DND-41 (cell line): Measurements from ENCODE around the gene AVEN.

ENCODE experiments used
- ATAC-seq: fragments of 200-7000 bp; cut with Tn5 transposase; 3 replicates; pipeline ENCODE4 v1.9.1; 2021; ENCODE audit warnings: low read depth; ENCODE audit not compliant: insufficient read depth
- DNase-seq: peaks from one replicate; pipeline ENCODE4 v3.0.0-alpha.2; 2020
- H2AFZ ChIP-seq: 2 replicates; pipeline ENCODE4 v1.6.0; 2012; ENCODE audit warnings: low read depth, low read length
- H3K27ac ChIP-seq: 2 replicates; pipeline ENCODE4 v1.5.1; 2012; ENCODE audit warnings: low read length, inconsistent platforms
- H3K27me3 ChIP-seq: fragments of 200-600 bp; sonication (generic); 2 replicates; pipeline ENCODE4 v1.6.0; 2012; ENCODE audit warnings: low read length, mild to moderate bottlenecking, inconsistent platforms; ENCODE audit not compliant: insufficient read depth, poor library complexity
- H3K36me3 ChIP-seq: 2 replicates; pipeline ENCODE4 v1.5.1; 2012; ENCODE audit warnings: low read length, inconsistent platforms; ENCODE audit not compliant: insufficient read depth
- H3K4me1 ChIP-seq: 2 replicates; pipeline ENCODE4 v1.5.1; 2012; ENCODE audit warnings: mild to moderate bottlenecking, low read length; ENCODE audit not compliant: insufficient read depth
- H3K4me2 ChIP-seq: 2 replicates; pipeline ENCODE4 v1.6.0; 2012; ENCODE audit warnings: mild to moderate bottlenecking, moderate library complexity, low read length, inconsistent platforms; ENCODE audit not compliant: insufficient read depth
- H3K4me3 ChIP-seq, 2 experiments: fragments of 200-600 bp in 1 of 2; shearing (Covaris generic) in 1 of 2; 2 replicates each; pipeline ENCODE4 v1.5.1; 2012 to 2016; ENCODE audit warnings: inconsistent platforms in 2 of 2, low read length in 2 of 2, mild to moderate bottlenecking in 2 of 2, low read depth in 1 of 2, moderate library complexity in 1 of 2
- H3K79me2 ChIP-seq: 2 replicates; pipeline ENCODE4 v1.6.0; 2012; ENCODE audit warnings: low read length, inconsistent platforms; ENCODE audit not compliant: insufficient read depth
- H3K9ac ChIP-seq: 2 replicates; pipeline ENCODE4 v1.6.0; 2012; ENCODE audit warnings: low read depth, mild to moderate bottlenecking, inconsistent platforms, low read length, moderate library complexity
- H3K9me3 ChIP-seq: 2 replicates; pipeline ENCODE4 v1.5.1; 2012; ENCODE audit warnings: low read length, moderate library complexity, mild to moderate bottlenecking, inconsistent platforms; ENCODE audit not compliant: insufficient read depth, severe bottlenecking
- H4K20me1 ChIP-seq: 2 replicates; pipeline ENCODE4 v1.6.0; 2012; ENCODE audit warnings: low read length; ENCODE audit not compliant: insufficient read depth
- EZH2 ChIP-seq: IDR thresholded peaks from 3 replicates; pipeline ENCODE4 v1.6.1; 2012; ENCODE audit warnings: borderline replicate concordance, low read depth, mild to moderate bottlenecking, moderate library complexity, low read length, inconsistent platforms; ENCODE audit not compliant: severe bottlenecking
- TF ChIP-seq, protein P1 (sequence below): IDR thresholded peaks from 2 replicates; pipeline ENCODE4 v1.5.1; 2012; ENCODE audit warnings: borderline replicate concordance, low read length, moderate library complexity, mild to moderate bottlenecking; ENCODE audit not compliant: poor library complexity, severe bottlenecking; ENCODE audit errors: extremely low read depth

Gene AVEN

DNA sequence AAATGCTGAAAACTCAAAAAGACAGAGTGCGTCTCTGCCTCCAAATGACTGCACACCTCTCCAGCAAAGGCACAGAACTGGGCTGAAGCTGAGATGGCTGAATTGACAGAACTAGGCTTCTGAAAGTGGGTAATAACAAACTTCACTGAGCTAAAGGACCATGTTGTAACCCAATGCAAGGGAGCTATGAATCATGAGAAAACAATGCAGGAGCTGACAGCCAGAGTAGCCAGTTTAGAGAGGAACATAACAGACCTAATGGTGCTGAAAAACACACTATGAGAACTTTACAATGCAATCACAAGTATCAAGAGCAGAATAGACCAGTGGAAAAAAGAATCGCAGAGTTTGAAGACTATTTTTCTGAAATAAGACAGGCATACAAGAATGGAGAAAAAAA lies 10.1 kb upstream of the AVEN start:
- Histone ChIP-seq H3K36me3 (no peaks in the 10 kb centered on the region), H3K4me2 (no peak overlapping the region), H3K27me3 (no peaks in the 10 kb centered on the region), H3K4me1 (no peaks in the 10 kb centered on the region), H3K9me3 (no peaks in the 10 kb centered on the region), H3K79me2 (no peaks in the 10 kb centered on the region), H3K27ac (no peak overlapping the region), H3K9ac (no peak overlapping the region), H3K4me3 (no peak overlapping the region), H4K20me1 (no peaks in the 10 kb centered on the region), H2AFZ (no peak overlapping the region)
- ATAC-seq (no peak), DNase-seq (no peak)
- TF ChIP-seq, protein P1, sequence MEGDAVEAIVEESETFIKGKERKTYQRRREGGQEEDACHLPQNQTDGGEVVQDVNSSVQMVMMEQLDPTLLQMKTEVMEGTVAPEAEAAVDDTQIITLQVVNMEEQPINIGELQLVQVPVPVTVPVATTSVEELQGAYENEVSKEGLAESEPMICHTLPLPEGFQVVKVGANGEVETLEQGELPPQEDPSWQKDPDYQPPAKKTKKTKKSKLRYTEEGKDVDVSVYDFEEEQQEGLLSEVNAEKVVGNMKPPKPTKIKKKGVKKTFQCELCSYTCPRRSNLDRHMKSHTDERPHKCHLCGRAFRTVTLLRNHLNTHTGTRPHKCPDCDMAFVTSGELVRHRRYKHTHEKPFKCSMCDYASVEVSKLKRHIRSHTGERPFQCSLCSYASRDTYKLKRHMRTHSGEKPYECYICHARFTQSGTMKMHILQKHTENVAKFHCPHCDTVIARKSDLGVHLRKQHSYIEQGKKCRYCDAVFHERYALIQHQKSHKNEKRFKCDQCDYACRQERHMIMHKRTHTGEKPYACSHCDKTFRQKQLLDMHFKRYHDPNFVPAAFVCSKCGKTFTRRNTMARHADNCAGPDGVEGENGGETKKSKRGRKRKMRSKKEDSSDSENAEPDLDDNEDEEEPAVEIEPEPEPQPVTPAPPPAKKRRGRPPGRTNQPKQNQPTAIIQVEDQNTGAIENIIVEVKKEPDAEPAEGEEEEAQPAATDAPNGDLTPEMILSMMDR = no peak
- no peak for TF ChIP-seq EZH2

GRCh38 chr15:34047893-34048775 lies 9.1 kb upstream of the AVEN start:
- H2AFZ ChIP-seq = no peak overlapping the region
- no peak for DNase-seq
- no peak for ATAC-seq
- no peak overlapping the region for H3K27ac ChIP-seq
- H3K4me3 ChIP-seq = no peak overlapping the region
- no peaks in the 10 kb centered on the region for H3K36me3 ChIP-seq
- H3K4me1 ChIP-seq = no peaks in the 10 kb centered on the region
- H3K9me3 ChIP-seq = no peaks in the 10 kb centered on the region
- H4K20me1 ChIP-seq = no peaks in the 10 kb centered on the region
- no peaks in the 10 kb centered on the region for H3K27me3 ChIP-seq
- no peaks in the 10 kb centered on the region for H3K79me2 ChIP-seq
- H3K9ac ChIP-seq = no peak overlapping the region
- no peak overlapping the region for H3K4me2 ChIP-seq
- TF ChIP-seq, protein P1 = no peak
- no peak for TF ChIP-seq EZH2

DNA sequence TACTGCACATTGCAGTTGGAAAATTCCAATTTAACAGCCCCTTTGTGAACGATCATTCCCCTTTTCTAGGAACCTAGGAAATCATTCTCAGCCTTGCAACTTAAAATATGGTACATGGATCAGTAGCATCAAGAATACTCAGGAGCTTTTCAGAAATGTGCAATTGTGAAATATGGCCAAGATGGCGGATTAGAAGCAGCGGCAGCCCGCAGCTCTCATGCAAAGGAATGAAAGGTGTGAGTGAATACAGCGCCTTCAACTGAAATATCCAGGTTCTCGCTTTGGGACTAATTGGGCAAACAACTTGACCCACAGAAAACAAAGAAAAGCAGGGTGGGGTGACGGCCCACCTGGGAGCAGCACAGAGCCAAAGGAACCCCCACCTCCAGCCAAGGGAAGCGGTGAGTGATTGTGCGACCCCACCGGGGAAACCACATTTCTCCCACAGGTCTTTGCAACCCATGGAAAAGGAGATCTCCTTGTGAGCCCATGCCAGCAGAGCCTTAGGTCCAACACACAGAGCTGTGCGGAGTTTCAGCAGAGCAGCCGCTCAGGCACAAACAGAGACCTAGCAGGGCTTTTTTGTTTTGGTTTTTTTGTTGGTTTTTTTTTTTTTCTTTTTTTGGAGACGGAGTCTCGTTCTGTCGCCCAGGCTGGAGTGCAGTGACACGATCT lies 7.6 kb upstream of the AVEN start:
- ATAC-seq (no peak), DNase-seq (no peak)
- H3K4me1 ChIP-seq = no peaks in the 10 kb centered on the region
- H3K27ac ChIP-seq = no peak overlapping the region
- no peak for TF ChIP-seq EZH2
- TF ChIP-seq, protein P1 = no peak
- H3K4me3 ChIP-seq = no peak overlapping the region
- no peaks in the 10 kb centered on the region for H3K79me2 ChIP-seq
- H3K9ac ChIP-seq = no peak overlapping the region
- no peaks in the 10 kb centered on the region for H3K9me3 ChIP-seq
- H4K20me1 ChIP-seq = no peaks in the 10 kb centered on the region
- no peak overlapping the region for H3K4me2 ChIP-seq
- no peaks in the 10 kb centered on the region for H3K27me3 ChIP-seq
- H2AFZ ChIP-seq = no peak overlapping the region
- no peaks in the 10 kb centered on the region for H3K36me3 ChIP-seq
